ENCODE measurements around the gene FIBCD1.
"Not testable (repeated sequence)": the region's sequence is repeated elsewhere in the genome, so short reads cannot be mapped to it uniquely, and the experiment has no call there.

The FIBCD1 gene

GRCh38 chr9:130973686-130974281 lies 34.7 kb upstream of the FIBCD1 start:
- DNase-seq (ENCODE audit: low read depth): no peak

GRCh38 chr9:130972957-130973685 lies 34.1 kb upstream of the FIBCD1 start:
- DNase-seq (ENCODE audit: low read depth): no peak

GRCh38 chr9:130972277-130972956 lies 33.4 kb upstream of the FIBCD1 start:
- DNase-seq (ENCODE audit: low read depth): no peak

- no peak for DNase-seq (ENCODE audit: low read depth)
Measured at GRCh38 chr9:130971294-130971849, 32.3 kb upstream of the FIBCD1 start.

GRCh38 chr9:130970855-130971254 lies 31.8 kb upstream of the FIBCD1 start:
- DNase-seq (ENCODE audit: low read depth): no peak

GRCh38 chr9:130970052-130970451 lies 31.0 kb upstream of the FIBCD1 start:
- no peak for DNase-seq (ENCODE audit: low read depth)

GRCh38 chr9:130965680-130966079 lies 26.6 kb upstream of the FIBCD1 start:
- no peak for DNase-seq (ENCODE audit: low read depth)

- DNase-seq (ENCODE audit: low read depth): no peak
Measured at GRCh38 chr9:130963916-130964315, 24.9 kb upstream of the FIBCD1 start.

- DNase-seq (ENCODE audit: low read depth): no peak
Measured at GRCh38 chr9:130963337-130963908, 24.4 kb upstream of the FIBCD1 start.

GRCh38 chr9:130962418-130963316 lies 23.6 kb upstream of the FIBCD1 start:
- DNase-seq (ENCODE audit: low read depth): no peak

GRCh38 chr9:130961511-130962300 lies 22.7 kb upstream of the FIBCD1 start:
- DNase-seq (ENCODE audit: low read depth): no peak

- no peak for DNase-seq (ENCODE audit: low read depth)
Measured at GRCh38 chr9:130960522-130961378, 21.7 kb upstream of the FIBCD1 start.

GRCh38 chr9:130959809-130960334 lies 20.8 kb upstream of the FIBCD1 start:
- DNase-seq (ENCODE audit: low read depth): no peak

- not testable (repeated sequence) for DNase-seq (ENCODE audit: low read depth)
Measured at GRCh38 chr9:130958564-130958963, 19.5 kb upstream of the FIBCD1 start.

GRCh38 chr9:130957451-130958203 lies 18.6 kb upstream of the FIBCD1 start:
- no peak for DNase-seq (ENCODE audit: low read depth)

GRCh38 chr9:130956636-130957450 lies 17.8 kb upstream of the FIBCD1 start:
- DNase-seq (ENCODE audit: low read depth): no peak

- DNase-seq (ENCODE audit: low read depth): no peak
Measured at GRCh38 chr9:130955947-130956621, 17.0 kb upstream of the FIBCD1 start.
